Muscle of back (tissue), 13 donors: ENCODE results near the gene ZCCHC17. TPM values are rescaled to one million over a fixed set of nuclear protein-coding genes. Genes with fewer than 3 reads are reported as not detected.
"Not testable (repeated sequence)": the region's sequence is repeated elsewhere in the genome, so short reads cannot be mapped to it uniquely, and the experiment has no call there.

Source experiments
- DNase-seq, 3 donors: peaks; one replicate each; pipeline versions ENCODE4 v3.0.0 to v3.0.0-alpha.2; 2013
- long read RNA-seq, 9 donors: transcript quantifications; one replicate each; lab custom pipeline, GENCODE V29; 2026
- polyA plus RNA-seq, 10 donors: library from polyadenylated mRNA; unstranded; fragments of 120-200 nt; gene quantifications; one replicate each; pipeline ENCODE4 v1.2.1, GENCODE V29; 2013; ENCODE audit not compliant: insufficient read length in 10 of 10

The ZCCHC17 gene, protein sequence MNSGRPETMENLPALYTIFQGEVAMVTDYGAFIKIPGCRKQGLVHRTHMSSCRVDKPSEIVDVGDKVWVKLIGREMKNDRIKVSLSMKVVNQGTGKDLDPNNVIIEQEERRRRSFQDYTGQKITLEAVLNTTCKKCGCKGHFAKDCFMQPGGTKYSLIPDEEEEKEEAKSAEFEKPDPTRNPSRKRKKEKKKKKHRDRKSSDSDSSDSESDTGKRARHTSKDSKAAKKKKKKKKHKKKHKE
- polyA plus RNA-seq: 10 to 100 TPM; 22.7 to 30.0 (median 26.3) TPM
- long read RNA-seq, donor 1, transcript ZCCHC17-201 (8 exons, 1,605 nt): major isoform, 10 of 13 reads
- long read RNA-seq, donor 1, partial matches to known transcripts: 0 of 13 reads
- long read RNA-seq, donor 1, other reads (novel, unspliced or antisense): 0 of 13 reads
- long read RNA-seq, donor 2, partial matches to known transcripts: 40 of 147 reads
- long read RNA-seq, donor 2, other reads (novel, unspliced or antisense): 102 of 147 reads
- long read RNA-seq, donor 3: 0 reads
- long read RNA-seq, donor 4, partial matches to known transcripts: 0 of 5 reads
- long read RNA-seq, donor 4, other reads (novel, unspliced or antisense): 0 of 5 reads
- long read RNA-seq, donor 5, transcript ZCCHC17-201 (8 exons, 1,605 nt): major isoform, 5 of 13 reads
- long read RNA-seq, donor 5, partial matches to known transcripts: 7 of 13 reads
- long read RNA-seq, donor 5, other reads (novel, unspliced or antisense): 0 of 13 reads
- long read RNA-seq, donor 6, transcript ZCCHC17-201 (8 exons, 1,605 nt): major isoform, 7 of 238 reads
- long read RNA-seq, donor 6, partial matches to known transcripts: 47 of 238 reads
- long read RNA-seq, donor 6, other reads (novel, unspliced or antisense): 178 of 238 reads
- long read RNA-seq, donor 7, transcript ZCCHC17-201 (8 exons, 1,605 nt): major isoform, 9 of 10 reads
- long read RNA-seq, donor 7, partial matches to known transcripts: 0 of 10 reads
- long read RNA-seq, donor 7, other reads (novel, unspliced or antisense): 0 of 10 reads
- long read RNA-seq, donor 8, transcript ZCCHC17-201 (8 exons, 1,605 nt): major isoform, 10 of 53 reads
- long read RNA-seq, donor 8, partial matches to known transcripts: 0 of 53 reads
- long read RNA-seq, donor 8, other reads (novel, unspliced or antisense): 41 of 53 reads
- long read RNA-seq, donor 9, partial matches to known transcripts: 0 of 1 reads
- long read RNA-seq, donor 9, other reads (novel, unspliced or antisense): 0 of 1 reads

DNA sequence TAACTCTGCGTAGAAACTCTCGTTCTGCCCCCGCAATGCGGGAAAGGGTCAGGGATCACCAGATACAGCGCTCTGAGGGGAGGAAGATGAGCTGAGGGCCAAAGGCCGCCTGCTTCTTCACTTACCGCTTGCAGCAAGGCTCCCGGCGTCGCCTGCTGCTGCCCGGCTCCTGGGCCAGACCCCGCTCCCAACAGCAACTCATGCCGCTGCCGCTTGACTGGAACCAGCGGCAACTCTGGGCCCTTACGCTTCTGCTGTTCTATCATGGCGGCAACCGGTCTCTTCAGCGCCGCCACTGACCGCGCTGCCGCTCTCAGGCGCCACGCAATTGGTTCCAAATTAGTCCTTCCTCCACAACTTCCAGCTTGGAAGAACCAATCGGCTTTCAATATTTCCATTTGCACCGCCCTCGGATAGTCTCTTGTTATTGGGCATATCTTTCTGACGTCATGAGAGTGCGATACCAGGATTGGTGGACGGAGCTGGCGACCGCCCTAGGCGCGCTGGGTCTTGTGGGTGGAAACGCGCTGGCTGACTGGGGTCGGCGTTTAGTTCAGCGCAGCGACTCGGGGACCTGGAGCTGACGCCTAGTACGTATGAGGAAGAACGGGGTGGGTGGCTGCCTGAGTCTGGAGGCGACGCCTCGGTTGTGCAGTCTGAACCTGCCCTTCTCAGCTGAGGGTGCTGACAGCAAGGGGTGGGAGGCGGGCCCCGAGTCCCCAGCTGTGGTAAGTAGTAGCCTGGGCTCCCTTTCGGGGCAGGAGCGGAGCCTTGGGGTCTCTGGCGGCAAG lies at the start of gene ZCCHC17, which contains the start of gene SNRNP40:
ZCCHC17 (plus strand) TSS at position 547 of the 791 bp plus-strand sequence. CDS start 13,067 bp downstream, outside the sequence.
SNRNP40 (minus strand) TSS at position 303 of the 791 bp plus-strand sequence; CDS start at position 266, 37 bp downstream.
- DNase-seq: peak; percentile 99 to 100 (median 99)

DNA sequence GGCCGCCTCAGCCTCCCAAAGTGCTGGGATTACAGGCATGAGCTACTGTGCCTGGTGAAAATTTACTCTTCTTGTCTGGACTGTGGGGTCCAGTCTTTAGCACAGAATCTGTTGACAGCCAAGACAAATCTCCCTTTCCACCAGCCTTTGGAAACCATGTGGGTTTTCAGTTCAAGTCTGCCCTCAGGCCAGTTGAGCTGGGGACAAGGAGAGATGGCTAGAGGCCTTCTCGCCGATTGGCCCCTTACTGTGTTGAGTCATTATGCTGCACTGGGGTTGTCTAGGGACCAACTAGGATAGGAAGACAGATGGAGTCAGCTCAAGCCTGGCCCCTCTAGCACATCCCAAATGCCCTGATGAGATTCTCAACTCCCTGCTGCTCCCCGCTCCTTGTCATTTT lies 48.6 kb upstream of the ZCCHC17 start:
- DNase-seq: no peak

DNA sequence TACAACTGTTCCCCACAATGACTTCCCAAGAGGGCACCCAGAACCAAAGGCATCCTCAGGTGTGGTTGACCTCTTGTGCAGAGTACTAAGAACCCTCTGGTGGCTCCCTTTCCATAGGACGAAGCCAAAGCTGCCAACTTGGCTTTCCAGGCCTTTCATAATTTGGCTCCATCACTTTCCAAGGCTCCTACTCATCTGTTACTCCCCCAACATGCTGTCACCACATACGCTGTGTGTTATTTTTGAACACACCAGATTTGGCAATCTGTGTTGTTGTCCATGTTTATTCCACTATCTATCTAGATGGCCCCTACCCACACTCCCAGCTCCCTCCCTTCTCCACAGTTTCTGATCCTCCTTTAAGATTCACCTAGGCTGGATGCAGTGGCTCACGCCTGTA lies 47.0 kb upstream of the ZCCHC17 start:
- DNase-seq: no peak

DNA sequence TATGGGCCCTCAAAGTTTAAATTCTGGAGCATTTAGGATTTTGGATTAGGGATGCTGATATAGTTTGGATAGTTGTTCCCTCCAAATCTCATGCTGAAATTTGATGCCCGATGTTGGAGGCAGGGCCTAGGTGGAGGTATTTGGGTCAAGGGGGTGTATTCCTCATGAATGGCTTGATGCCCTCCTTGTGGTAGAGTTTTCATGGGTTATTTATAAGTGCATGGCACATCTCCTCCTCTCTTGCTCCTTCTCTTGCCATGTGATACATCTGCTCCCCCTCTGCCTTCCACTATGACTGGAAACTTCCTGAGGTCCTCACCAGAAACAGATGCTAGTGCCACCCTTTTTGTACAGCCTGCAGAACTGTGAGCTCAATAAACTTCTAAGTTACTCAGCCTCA lies 39.6 kb upstream of the ZCCHC17 start:
- no peak for DNase-seq

DNA sequence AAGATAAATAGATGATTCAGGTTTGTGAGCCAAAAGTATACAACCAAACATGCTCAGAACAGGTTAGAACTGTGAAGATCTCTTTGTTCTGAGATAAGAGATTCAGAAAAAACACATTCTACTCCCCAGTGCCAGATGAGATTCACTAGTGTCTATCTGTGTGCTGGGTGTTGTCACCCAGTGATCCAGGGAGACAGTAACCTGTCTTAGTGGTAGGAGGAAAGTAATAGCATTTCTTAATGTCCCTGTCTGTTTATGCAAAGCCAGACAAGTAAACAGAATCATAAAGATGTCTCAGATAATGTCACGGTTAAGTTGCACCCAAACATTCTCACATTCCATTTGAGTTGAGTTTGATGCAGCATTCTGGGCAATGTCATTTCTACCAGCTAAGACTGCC lies 38.3 kb upstream of the ZCCHC17 start:
- DNase-seq: no peak

DNA sequence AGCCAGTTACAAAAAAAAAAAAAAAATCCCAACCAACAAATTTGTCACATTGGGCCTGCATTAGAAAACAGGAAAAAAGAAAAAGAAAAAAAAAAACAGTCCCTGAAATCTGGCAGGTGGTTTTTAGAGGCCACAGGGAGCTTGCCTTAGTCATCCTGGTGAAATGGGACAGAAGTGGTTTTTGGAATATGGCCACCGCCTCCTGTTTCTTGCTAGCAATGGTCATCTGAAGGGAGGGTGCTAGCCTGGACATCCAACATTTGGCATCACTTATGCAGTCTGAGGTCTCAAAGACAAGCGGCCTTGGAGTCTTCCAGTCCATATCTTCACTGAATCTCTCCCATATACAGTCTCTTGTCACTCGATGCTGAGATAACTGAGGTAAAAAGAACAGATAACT lies 37.1 kb upstream of the ZCCHC17 start:
- no peak for DNase-seq

DNA sequence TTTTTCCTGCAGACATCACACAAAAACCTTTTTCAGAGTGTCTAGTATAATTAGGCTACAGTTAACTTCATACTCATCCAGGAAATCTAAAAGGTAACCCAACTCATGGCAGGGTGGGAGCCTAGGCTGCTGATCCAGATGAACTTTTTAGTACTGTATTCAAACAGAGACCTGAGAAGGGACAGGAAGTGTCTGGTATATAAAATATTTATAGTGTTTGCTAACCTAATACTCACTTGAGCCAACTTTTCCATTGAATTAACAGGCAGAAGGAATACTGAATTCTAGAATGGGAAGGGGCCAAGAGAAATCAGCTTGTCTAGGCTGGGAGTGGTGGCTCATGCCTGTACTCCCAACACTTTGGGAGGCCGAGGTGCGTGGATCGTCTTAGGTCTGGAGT lies 34.9 kb upstream of the ZCCHC17 start:
- DNase-seq: no peak

DNA sequence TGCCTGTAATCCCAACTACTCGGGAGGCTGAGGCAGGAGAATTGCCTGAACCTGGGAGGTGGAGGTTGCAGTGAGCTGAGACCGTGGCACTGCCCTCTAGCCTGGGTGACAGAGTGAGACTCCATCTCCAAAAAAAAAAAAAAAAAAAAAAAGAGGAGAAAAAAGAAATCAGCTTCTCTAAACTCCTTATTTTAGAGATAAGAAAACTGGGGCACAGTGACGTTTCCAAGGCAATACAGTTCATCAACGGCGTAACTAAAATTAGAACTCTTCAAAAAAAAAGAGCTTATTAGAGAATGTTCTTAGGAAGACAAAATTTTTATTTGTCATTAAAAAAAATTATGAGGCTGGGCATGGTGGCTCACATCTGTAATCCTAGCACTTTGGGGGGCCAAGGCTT lies 34.4 kb upstream of the ZCCHC17 start:
- DNase-seq: not testable (repeated sequence)

DNA sequence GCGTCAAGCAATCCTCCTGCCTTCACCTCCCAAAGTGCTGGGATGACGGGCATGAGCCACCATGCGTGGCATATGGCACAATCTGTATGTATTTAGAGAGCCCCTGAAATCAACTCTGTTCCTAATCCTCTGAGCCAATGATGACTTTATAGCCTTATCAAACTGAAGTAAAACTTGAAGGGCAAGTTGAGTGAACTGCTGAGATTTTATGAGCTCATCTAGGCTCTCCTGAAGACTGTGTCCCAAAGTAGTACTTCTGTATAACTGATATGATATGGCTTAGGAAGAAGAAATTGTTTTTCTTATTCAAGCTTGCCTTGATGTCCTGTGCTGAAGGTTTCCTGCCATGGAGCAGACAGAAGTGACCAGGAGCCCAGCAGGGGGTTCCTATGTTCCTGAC lies 33.4 kb upstream of the ZCCHC17 start:
- DNase-seq: no peak

DNA sequence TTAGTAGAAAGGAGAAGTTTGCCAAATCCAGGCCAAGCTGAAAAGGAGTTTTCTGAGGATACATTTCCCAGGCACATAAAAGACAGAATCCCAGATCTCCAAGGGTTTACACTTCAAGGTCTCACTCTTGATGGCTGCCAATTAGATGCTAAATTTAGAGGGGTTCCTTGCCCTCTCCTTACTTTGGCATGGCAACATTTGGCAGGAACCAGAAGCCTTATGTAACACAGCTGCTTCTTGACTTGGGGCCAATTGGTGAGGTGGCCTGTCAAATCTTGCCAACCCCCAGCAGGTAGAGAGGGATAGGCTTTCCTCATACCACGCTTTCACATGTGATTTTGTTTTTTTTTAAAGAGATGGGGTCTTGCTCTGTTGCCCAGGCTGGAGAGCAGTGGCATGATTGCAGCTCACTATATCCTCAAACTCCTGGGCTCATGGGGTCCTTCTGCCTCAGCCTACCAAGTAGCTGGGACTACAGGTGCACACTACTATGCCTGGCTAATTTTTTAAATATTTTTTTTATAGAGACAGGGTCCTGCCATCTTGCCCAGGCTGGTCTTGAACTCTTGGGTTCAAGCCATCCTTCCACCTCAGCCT lies 31.9 kb upstream of the ZCCHC17 start:
- DNase-seq: no peak

DNA sequence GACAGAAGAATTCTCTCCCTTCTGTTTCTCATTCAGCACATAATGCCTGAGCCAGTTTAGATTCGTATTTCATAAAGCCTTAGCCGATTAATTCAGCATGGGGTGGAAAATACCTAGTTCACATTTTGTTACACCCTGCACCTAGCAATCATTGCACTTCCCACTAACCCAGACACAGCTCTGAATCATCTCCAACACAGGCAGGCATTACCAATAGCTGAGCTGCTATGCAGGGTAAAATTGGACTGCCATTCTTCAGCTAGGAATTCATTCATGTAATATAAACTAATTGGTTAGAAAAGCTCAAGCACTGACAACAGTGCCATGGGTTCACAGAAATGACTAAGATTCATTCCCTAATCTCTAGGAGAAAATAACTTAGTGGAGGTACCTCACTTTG lies 30.3 kb upstream of the ZCCHC17 start:
- no peak for DNase-seq

DNA sequence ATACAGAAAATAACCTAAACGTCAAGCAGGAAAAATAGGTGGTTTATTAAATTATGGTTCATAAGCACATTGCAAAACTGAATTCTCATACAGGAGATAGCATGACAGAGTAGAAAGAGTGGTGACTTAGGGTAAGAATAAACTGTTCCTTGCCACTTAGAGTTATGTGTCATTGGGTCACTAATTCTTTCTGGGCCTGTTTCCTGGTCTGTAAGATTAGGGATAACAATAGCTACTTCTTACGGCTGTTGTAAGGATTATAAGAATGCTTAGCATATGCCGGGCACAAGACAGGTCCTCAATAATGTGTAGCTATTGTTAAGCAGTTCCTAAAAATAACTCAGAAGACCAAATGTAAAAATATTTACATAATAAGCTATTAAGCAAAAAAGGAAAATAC lies 24.5 kb upstream of the ZCCHC17 start:
- no peak for DNase-seq

DNA sequence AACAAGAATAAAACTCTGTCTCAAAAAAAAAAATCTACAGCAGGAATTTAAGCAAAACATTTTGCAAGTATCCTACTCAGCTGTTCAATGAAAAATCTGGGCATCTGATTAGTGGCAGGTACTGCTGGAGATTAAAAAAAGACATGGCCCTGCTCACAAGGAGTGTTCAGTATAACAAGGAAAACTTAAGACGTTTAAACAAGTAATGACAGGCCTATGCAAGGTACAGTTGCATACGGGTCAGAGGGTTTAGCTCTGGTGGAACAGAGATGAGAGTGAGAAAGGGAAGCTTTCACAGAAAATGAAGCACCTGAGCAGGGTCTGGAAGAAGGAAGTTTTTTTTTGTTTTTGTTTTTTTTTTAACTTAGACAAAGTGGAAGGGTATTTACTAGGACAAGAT lies 23.2 kb upstream of the ZCCHC17 start:
- DNase-seq: no peak

DNA sequence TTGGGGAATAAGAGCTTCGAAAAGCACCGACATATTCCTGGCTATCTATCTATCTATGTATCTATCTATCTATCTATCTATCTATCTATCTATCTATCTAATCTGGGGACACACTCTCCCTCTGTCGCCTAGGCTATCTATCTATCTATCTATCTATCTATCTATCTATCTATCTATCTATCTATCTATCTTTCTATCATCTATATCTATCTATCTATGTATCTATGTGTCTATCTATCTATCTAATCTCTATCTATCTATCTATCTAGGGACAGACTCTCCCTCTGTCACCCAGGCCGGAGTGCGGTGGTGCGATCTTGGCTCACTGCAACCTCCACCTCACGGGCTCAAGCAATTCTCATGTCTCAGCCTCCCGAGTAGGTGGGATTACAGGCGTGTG lies 14.4 kb upstream of the ZCCHC17 start:
- not testable (repeated sequence) for DNase-seq

DNA sequence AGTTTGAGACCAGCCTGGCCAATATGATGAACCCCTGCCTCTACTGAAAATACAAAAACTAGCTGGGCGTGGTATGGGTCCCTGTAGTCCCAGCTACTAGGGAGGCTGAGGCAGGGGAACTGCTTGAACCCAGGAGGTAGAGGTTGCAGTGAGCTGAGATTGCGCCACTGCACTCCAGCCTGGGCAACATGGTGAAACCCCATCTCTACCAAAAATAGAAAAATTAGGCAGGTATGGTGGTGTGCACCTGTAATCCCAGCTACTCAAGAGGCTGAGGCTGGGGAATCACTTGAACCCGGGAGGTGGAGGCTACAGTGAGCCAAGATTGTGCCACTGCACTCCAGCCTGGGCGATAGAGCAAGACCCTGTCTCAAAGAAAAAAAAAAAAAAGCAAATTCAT lies 9.0 kb upstream of the ZCCHC17 start:
- DNase-seq: not testable (repeated sequence)

DNA sequence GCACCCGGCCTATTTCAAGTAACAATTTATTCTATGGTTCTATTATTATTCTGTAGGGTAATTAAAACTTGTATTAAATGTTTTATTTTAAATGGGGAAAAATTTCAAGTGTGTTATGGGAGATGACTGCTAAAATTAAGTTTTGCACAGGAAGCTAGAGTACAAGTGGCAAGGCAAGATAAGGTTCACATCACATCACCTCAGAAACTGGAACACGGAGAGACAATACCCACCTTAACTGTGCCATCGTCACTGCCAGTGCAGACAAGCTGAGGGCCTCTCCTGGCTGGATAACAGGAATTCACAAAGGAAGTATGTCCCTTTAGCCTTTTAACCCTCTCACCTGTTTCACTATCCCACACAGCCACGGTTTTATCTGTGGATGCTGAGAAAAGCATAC lies 7.8 kb upstream of the ZCCHC17 start:
- DNase-seq: no peak

DNA sequence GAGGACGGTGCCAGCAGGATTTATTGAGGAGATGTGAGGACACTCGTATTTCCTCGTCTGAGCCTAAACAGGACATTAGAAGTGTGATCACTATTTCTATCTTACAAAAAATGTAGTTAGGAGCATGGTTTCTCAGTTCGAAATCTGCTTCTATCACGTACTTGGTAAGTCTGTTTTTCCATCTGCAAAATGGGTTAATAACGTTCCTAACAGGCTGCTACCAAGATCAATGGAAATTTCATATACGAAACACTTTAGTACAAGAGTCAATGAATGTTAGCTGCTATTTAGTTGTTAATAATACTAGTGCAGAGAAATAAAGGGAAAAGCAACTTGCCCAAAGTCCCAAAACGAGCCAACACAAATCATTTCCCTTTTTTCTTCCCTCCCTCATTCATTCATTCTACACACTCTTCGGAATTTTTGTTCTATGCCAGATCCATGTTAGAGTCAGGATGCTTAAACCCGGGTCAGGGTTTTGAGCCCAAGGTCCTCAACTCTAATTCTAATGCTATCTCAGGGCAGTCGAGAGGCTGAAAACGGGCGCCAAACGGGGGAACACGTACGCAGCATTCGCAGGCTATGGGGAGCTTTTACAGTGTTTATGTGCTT lies 852 bp upstream of the ZCCHC17 start:
- no peak for DNase-seq

DNA sequence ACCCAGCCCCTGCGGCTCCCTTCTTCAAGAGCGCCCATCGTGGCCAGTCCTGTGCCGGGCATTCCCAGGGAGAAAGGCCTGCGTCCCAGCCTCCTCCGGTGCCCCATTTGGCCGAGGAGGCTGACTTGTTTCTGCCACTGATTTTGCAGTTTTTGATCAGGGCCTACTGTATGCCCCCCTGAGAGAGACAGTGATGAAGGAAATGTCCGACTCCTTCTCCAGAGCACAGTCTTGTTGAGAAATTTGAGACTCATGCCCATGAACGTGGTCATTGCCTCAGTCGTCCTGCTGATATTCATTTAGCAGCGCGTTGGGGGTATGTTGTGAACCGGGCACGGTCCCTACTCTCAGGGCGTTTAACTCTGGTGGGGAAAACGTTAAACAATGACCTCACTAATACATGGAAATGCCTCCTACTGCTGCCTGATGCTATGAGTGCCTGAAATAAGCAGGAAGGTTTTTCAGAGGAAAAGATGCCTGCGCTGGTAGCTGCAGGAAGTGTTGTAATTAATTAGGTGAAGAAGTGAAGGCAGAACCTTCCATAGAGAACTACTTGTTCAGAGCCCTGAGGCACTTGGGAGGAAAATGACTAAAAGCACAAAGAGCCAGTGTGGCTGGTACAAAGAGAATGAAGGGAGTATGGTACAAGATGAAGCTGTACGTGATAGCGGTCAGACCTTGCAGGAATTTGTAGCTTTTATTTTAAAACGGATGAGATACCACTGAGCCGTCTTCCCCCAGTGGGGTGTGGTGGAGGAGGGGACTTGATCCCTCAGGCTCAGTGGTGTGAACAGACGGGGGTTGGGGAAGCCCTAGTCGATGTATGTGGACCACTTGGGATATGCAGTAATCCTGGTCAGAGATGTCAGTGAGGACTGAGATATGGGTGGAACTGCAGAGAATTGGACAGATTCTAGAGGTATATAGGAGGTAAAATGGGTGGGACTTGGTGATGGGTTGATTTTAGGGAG lies 730 bp downstream of the ZCCHC17 start:
- peak in 1 of 3 donors; percentile 7 for DNase-seq

DNA sequence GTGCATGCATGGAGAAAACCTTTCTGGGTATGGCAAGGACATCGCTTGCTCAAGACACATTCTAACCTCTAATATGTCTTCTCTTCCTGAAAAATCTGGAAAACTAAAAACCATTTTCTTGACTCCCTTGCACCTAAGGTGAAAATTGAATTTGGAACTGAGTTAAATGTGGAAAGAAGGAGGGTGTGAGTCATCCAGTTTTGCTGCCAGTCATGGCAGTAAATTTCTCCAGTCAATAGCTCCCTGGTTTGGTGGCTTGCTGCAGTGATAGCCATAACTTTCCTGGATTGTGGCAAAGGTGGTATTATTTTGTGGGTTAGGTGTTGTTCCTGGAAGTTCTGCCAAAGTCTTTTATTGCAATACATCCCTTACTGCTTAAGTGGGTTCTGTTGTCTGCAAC lies 2.5 kb downstream of the ZCCHC17 start:
- no peak for DNase-seq
